ENCODE results near the gene TRIM65.

The TRIM65 gene

DNA sequence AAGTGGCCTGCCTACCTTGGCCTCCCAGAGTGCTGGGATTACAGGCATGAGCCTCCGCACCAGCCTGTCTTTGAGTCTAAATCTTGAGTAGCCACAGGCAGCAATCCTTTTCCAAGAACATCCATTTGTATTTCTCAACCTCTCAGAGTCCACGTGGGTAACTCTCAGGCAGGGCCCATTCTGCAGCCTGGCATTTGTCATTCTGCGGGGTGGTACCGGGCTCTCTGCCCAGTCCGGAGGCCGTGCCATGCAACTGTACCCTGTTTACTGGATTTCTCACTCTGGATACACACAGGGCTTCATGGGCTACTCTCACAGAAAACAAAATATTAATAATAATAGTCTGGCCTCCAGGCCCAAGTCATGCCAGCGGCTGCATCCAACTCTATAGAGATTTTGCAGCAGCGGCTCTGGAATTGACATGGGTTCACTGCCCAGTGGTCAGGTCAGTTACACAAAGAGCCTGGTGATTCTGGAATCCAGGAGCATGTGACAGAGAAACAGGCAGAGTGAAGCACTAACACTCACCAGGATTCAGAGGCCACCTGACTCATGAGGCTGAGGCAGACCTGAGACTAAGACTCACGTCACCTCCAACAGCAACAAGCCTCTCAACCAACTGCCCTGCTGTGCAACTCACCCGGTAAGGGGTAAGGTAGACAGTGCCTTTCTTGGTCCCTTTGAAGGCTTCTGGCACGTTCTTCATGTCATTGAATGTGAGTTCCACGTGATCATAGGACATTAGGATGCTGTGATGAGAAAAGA is 45.6 kb downstream of the TRIM65 start:
- no peak for DNase-seq

GRCh38 chr17:75849724-75850123 is 47.0 kb downstream of the TRIM65 start:
- DNase-seq = no peak

DNA sequence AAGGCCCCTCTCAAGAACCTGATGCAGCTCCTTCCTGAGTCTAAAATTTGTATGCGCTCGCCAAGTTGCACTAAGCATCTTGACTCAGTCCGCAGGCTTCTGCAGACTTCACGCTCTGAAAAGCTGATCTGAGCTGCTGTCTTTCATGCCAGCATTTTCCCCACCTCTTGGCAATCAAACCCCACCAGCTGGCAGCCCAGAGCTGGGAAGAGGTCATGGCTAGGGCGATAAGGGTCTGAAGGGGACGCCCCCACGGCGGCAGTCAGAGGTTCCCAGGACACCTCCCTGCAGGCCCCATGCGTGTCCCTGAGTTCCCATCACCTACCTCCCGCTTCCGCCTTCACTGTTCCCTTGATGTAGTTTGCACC is 47.5 kb downstream of the TRIM65 start:
- no peak for DNase-seq

GRCh38 chr17:75848523-75849278 is 48.0 kb downstream of the TRIM65 start:
- DNase-seq = peak; percentile 69 to 84

DNA sequence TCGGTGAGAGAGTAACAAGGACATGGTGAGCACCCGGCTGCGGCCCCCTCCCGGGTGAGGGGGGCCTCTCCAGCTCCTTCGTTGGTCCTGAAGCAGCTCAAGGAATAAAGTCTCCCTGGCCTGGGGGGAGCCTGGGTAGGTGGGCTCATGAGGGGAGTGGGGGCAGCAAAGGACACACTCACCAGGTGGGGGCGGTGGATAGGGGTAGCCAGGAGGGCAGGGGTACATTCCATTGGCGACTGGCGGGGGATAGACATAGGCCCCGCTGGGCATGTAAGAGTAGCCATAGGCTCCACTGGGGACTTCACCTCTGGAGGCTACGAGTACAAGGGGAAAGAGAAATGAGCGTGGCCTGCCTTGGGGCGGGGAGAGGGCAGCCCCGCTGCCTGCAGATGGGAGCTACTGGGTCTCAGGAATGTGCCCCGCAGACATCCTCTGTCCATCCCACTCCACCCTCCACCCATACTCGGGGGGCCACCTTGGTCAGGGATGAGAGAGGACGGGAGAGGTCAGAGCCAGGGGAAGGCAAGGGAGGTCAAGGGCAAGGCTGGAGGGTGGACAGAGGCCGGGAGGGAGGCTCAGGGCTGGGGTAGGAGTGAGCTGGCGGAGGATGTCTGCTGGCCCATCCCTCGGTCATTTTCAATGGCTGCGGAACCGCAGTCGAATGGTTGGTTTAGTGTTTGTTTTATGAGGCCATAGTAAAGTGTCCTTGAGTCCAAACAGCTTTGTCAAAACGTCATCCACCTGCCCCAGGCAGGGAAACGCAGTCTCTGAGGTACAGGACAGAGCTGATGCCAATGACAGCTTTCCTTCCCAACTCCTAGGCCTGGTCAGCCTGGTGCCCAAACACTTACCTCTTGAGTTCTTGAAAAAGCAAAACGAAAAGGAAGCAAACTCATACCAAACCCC is 48.9 kb downstream of the TRIM65 start:
- DNase-seq = no peak

- DNase-seq = no peak
Observed at GRCh38 chr17:75846692-75847613, 49.8 kb downstream of the TRIM65 start.

DNA sequence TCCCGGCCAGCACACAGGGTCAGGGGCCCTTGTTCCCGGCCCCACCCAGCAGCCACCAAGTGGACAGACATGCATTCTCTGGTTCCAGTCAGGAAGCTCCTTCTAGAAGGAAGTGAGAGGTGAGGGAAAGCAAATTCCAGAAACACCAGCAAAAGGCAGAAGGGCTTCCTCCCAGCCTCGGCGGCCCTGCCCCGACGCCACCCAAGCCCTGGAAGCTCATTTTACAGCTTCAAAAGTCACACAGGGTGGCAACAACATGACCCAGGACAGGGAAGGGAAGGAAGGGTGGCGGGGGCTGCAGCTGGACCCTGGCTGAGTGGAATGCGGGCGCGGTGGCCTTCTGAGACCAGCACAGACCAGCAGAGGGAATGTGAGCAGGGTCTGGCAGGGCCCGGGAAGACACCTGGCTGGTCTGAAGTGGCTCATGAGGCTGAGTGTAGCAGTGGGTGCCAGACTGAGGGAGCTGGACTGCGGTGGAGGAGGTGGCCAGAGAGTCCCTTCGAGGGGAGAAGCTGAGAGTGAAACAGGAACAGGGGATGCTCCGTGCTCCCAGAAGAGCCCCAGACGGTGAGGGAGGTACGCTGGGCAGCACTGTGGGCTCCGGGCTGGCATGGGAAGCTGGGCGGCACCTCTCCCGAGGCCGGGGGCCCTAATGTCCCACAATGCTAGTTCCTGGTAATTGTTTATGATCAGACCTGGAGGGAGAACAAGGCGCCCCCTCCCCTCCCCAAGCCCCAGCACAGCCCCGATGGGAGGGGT is 50.6 kb downstream of the TRIM65 start:
- no peak for DNase-seq

GRCh38 chr17:75845058-75845711 is 51.6 kb downstream of the TRIM65 start:
- peak; percentile 69 to 76 for DNase-seq

DNA sequence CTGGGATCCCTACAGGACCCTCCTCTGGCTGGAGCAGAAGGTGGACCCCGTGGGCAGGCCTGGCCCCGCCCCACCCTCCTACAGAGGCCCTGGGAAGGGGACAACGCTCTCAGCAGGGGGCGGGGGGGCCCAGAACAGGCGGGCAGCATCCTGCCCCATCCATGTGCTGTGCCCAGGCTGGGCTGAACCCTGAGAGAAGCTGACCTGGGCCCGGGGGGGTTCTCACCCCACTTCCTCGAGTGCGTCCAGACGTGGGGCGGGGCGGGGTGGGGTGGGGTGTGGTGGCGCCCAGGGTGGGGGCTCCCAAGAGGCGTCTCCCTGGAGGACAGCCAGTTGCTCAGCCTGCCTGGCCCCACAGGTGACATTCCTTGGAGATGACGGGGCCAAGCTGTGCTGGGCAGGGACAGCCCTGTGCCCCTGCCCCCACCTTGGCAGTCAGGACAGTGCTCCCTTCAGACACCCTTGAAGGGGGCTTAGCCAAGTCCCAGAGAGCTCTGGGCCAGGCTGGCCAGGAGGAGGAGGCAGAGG is 52.2 kb downstream of the TRIM65 start:
- peak in 1 of 2 donors; percentile 48 for DNase-seq

- DNase-seq = peak; percentile 55 to 73
Observed at GRCh38 chr17:75843577-75844529, 52.9 kb downstream of the TRIM65 start, which contains the start of gene UNC13D. Gene UNC13D (minus strand): TSS chr17:75844404. CDS start chr17:75844337, 67 bp downstream.

- DNase-seq = peak in 1 of 2 donors; percentile 42
Observed at GRCh38 chr17:75842963-75843576, 53.7 kb downstream of the TRIM65 start.

GRCh38 chr17:75842411-75842810 is 54.3 kb downstream of the TRIM65 start:
- no peak for DNase-seq

DNA sequence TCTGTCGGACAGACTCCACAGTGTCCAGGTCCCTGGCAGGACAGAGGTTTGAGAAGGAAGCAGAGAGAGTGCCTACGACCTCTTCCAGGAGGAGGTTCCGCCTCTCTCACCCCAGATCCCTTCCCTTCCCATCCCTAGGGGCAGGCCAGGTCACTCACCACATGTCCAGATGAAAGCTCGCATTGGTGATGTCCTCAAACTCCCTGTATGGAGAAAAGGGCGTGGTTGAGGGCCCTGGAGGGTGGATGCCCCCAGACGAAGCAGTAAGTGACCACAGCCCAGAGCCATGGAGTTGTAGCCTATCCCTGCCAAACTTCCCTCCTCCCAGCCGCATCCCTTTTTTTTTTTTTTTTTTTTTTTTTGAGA is 56.0 kb downstream of the TRIM65 start:
- DNase-seq = no peak

DNA sequence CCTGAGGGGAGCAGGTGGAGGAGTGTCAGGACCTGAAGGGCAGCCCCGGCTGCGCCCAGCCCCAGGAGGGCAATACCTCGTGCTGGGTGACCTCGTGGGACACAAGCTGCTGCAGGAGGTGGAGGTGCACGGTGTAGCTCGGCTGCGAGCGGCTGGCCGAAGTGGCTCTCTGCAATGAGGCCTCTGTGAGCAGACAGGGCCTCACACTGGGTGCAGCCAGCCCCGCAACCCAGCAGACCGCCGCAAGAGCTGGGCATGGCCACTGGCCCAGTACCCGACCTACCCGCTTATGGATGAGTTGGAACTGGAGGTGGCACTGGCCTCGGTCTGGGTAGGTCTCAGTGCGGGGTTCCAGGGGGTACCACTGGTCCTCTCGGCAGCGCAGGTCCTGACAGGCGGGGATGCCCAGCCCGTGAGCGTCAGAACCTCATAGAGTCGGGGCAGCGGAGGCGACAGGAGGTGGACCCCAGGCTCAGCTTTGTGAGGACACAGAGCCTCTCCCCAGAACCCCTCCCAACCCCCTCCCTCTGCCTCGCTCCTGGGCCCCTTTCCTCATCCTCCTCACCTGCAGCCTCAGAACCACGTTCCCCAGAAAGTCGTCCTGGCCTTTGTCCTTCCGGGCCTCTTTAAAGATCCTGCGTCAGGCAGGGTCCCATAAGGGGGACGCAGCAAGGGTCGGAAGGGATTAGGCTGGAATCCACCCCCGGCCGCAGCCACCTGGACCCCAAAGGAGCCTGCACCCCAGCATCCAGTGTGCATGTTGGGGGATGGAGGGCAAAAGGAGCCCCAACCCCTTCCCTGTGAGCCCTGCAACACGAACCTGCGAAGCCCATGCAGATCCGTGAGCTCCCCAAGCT is 56.6 kb downstream of the TRIM65 start:
- no peak for DNase-seq
